Measurements from ENCODE around the gene D2HGDH.

DNA sequence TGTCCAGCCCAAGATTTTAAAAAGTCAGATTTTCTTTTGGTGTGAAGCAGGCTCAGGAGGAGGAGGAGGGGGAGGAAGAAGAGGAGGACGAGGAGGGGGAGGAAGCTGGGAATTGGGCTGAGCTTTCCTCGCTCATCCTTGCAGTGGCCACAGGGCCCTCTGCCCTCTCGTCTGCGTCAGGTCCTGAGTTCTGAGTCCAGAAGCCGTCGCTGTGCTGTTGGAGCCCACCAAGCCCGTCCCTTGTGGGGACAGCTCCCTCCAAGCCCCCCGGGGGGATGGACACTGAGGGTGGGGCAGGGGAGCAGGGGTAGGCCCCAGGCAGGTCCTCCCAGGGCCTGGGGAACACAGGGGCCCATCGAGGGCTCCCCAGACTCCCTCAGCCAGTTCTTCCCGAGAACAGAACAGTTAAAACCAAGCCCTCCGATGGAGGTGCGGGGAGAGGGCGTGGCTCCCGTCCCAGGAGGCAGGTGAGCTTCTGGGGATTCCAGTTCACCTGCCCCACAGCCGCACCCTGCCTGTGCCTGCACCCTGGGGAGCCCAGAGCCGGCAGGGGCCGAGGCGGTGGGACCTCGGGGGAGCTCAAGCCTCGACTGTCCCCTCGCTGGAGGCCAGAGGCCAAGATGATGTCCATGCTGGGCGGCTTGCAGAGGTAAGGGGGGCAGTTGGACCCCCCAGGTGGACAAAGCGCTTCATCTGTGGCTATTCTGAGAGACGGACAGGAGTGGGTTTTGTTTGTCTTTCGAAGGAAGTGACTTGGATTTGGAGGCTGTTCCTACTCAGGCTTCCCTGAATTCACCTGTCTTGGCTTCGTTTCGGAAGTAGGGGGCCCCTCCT, 42.1 kb downstream of the D2HGDH start, which contains the start of gene GAL3ST2:
- no peak for TF ChIP-seq EP300 (IDR thresholded peaks at IDR 0.05)
- TF ChIP-seq, protein P1, sequence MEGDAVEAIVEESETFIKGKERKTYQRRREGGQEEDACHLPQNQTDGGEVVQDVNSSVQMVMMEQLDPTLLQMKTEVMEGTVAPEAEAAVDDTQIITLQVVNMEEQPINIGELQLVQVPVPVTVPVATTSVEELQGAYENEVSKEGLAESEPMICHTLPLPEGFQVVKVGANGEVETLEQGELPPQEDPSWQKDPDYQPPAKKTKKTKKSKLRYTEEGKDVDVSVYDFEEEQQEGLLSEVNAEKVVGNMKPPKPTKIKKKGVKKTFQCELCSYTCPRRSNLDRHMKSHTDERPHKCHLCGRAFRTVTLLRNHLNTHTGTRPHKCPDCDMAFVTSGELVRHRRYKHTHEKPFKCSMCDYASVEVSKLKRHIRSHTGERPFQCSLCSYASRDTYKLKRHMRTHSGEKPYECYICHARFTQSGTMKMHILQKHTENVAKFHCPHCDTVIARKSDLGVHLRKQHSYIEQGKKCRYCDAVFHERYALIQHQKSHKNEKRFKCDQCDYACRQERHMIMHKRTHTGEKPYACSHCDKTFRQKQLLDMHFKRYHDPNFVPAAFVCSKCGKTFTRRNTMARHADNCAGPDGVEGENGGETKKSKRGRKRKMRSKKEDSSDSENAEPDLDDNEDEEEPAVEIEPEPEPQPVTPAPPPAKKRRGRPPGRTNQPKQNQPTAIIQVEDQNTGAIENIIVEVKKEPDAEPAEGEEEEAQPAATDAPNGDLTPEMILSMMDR (IDR thresholded peaks at IDR 0.05), result no peak
- TF ChIP-seq POLR2A (IDR thresholded peaks at IDR 0.05), result no peak
